Right cardiac atrium (tissue), 5 donors: ENCODE results near the gene TMEM260. TPM values are rescaled to one million over a fixed set of nuclear protein-coding genes. Genes with fewer than 3 reads are reported as not detected.
"Not testable (repeated sequence)": the region's sequence is repeated elsewhere in the genome, so short reads cannot be mapped to it uniquely, and the experiment has no call there.

Source experiments
- ATAC-seq, 2 donors: fragments of 200-7000 bp; cut with Tn5 transposase; one replicate each; pipeline versions ENCODE4 v1.8.0 to v1.9.1; 2020; ENCODE audit warnings: moderate library complexity in 2 of 2, mild to moderate bottlenecking in 1 of 2
- DNase-seq, 3 donors: peaks; one replicate each; pipeline ENCODE4 v3.0.0-alpha.2; 2020
- H3K27ac ChIP-seq: one replicate; pipeline ENCODE4 v1.5.1; 2013; ENCODE audit warnings: mild to moderate bottlenecking, low read length, control low read depth, moderate library complexity
- H3K27me3 ChIP-seq: one replicate; pipeline ENCODE4 v1.6.1; 2013; ENCODE audit not compliant: control insufficient read depth, insufficient read depth
- H3K4me1 ChIP-seq: one replicate; pipeline ENCODE4 v1.6.1; 2013; ENCODE audit warnings: low read length; ENCODE audit not compliant: control insufficient read depth, insufficient read depth
- H3K4me3 ChIP-seq: one replicate; pipeline ENCODE4 v1.5.1; 2013; ENCODE audit warnings: low read length, control low read depth
- H3K9me3 ChIP-seq: one replicate; pipeline ENCODE4 v1.6.1; 2013; ENCODE audit warnings: low read length; ENCODE audit not compliant: control insufficient read depth
- WGBS: extraction: QIAGEN DNeasy Blood & Tissue Kit; methylation state at CpG from one replicate; pipeline ENCODE4 v1.1.7; 2013; 5-methylcytosine and 5-hydroxymethylcytosine counted together
- intact Hi-C, 4 donors: fragments of 100-400 bp; cut with DNase I; formaldehyde crosslinking; loops; one replicate each; pipeline versions ENCODE4 v1.11.0 to v1.14.0; 2022 to 2023
- polyA plus RNA-seq: library from polyadenylated mRNA; stranded (reverse); fragments of 200-250 nt; gene quantifications from one replicate; pipeline ENCODE4 v1.2.3, GENCODE V29; 2013
- total RNA-seq, 4 donors: library from RNA; stranded (reverse); fragmentation: NEBNext Ultra II Directional; extraction: Animal tissue kit (Norgen Biotek cat#: 25700); gene quantifications; one replicate each; pipeline ENCODE4 v1.2.1, GENCODE V29; 2021
- donor health status: healthy with polysubstance abuse.
- donor health status: DM: no; HTN: yes; CAD: no.
- donor health status: DM: no; HTN: no; CAD: no.
- donor health status: DM: no; HTN: yes; CAD: no; lungs with severe emphysema.
- donor health status: DM: yes; HTN: yes; CAD: no.

The TMEM260 gene
- total and polyA plus RNA-seq, 5 donors, result 3.5 to 8.9 (median 7.8) TPM

DNA sequence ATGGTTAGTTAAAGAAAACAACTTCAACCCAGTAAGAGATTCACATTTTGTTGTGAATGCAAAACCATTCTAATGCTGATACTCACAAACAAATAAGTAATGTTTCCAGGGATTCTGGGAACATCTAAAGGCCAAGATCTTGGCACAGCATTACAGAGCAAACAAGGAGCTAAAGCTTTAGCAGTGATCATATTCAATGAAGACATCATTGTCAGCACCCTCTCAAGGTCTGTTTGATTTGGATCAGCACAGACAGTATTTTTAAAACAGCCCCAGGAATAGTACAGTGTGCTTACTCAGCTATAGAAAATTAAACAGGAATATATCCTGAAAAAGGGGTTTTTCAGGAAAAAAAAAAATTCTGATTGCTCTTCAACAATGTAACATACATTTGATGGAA lies 71.4 kb downstream of the TMEM260 start:
- peaks cover 2% of the 10 kb centered on the region for H3K4me1 ChIP-seq
- H3K9me3 ChIP-seq, result no peaks in the 10 kb centered on the region
- no peak overlapping the region for H3K27ac ChIP-seq
- no peaks in the 10 kb centered on the region for H3K27me3 ChIP-seq
- no peak overlapping the region for H3K4me3 ChIP-seq
- ATAC-seq (peak in 1 of 2 donors; percentile 49), DNase-seq (no peak)
- intact Hi-C loops, result no loop called here

DNA sequence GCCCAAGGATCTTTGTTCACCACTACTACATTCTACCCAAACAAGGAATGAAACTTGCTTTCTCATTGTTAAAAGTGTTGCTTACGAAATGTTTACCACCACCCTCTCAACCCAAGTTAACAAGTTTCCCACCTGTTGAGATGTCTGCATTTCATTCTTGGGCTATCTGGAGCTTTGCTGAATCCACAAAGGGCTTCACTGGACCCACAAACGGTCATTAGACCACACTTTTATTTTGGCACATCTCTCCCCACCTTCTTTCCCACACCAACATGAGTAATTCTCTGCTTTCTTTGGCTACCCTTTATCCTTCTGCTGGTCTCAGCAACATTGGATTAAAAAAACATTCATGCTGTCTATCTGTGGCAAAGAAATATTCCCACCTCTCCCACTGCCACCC lies 78.0 kb downstream of the TMEM260 start:
- H3K27ac ChIP-seq, result no peak overlapping the region
- H3K9me3 ChIP-seq, result no peaks in the 10 kb centered on the region
- DNase-seq (no peak), ATAC-seq (no peak)
- intact Hi-C loops, result no loop called here
- WGBS, result 55% methylated on average over 2 of the region's 2 CpGs
- H3K27me3 ChIP-seq, result no peaks in the 10 kb centered on the region
- H3K4me1 ChIP-seq, result no peaks in the 10 kb centered on the region
- no peak overlapping the region for H3K4me3 ChIP-seq

DNA sequence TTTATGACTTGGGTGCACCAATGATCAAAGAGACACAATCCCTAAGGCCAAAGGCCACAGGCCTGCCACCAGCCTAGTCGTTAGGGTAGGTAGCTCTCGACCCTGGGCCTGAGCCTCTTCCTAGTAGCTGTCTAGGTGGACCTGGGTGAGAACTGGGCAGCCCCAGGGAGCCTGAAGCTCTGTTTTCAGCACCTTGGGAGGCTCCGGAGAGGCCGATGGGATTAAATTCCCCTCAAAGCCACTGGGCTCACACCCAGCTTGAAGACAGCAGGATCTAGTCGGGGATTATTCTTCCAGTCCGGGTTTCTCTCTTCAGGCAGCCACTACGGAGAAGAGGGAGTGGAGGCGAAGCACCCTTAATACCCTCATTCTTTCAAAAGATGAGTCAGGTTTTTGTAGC lies 79.8 kb downstream of the TMEM260 start:
- intact Hi-C loops, result no loop called here
- H3K27ac ChIP-seq, result no peak overlapping the region
- WGBS, result 37% methylated on average over 8 of the region's 8 CpGs
- no peak overlapping the region for H3K4me3 ChIP-seq
- ATAC-seq, result no peak
- H3K4me1 ChIP-seq, result no peaks in the 10 kb centered on the region
- H3K9me3 ChIP-seq, result no peaks in the 10 kb centered on the region
- DNase-seq, result no peak
- H3K27me3 ChIP-seq, result no peaks in the 10 kb centered on the region

DNA sequence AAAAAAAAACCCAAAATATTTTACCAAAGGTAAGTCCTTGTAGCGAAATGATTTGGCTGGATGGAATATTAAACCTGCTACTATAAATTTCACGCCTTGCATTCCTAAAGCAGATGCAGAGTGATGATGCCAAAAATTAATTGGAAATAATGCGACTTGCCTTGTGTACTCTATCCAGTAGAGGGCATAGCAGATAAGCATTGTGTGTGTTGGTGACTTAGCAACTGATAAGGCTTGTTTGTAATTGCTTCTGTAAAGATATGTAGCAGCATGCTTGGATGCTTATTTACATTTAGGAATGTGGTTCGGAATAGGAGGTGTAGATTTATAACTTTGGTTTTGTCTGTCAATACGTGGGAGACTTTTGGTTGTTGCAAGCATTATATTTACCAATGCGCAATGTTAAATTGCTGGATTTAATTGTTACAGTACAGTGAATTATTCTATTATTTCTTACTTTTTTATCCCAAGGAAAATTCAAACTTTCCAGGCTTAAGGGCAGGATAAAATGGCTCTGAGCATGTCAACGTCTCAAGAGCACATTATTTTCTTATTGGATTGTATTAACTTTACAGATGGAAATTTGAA lies 80.5 kb downstream of the TMEM260 start:
- Histone ChIP-seq H3K27me3 (no peaks in the 10 kb centered on the region), H3K9me3 (no peaks in the 10 kb centered on the region), H3K27ac (no peak overlapping the region), H3K4me1 (no peaks in the 10 kb centered on the region), H3K4me3 (no peak overlapping the region)
- DNase-seq (no peak), ATAC-seq (no peak)
- 33% methylated on average over 7 of the region's 7 CpGs for WGBS
- intact Hi-C loops, result no loop called here

DNA sequence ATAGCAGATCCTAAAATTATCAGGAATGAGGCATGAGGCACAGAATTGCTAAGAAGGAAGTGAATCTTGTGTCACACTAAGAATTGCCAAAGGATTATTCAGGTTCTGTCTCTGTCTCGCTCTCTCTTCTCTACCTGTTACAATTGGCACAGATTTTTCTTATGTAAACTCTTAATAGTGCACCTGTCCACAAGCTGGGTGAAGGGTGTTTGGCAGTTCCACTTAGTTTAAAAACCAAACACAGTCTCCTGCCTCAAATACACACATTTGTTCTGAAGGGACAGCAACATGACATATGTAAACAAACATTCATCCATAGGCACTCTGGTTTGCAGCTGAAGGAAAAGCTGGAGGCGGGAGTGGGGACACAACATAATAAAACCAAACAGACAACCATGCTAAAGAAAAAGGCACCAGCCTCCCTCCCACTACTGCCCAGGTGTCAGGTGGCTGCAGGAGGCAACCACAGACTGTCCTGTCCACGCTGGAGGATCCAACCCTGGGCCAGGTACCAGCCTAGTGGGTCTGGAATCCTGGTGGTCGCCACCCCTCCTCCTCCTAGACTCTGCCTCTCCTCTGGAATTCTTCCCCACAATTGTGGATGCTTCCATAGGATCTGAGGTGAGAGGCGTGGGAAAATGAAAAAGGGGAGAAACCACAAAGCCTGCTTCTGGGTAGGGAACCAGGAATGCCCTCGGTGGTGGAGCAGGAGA lies 81.2 kb downstream of the TMEM260 start:
- ATAC-seq (no peak), DNase-seq (no peak)
- Histone ChIP-seq H3K4me1 (no peaks in the 10 kb centered on the region), H3K27me3 (no peaks in the 10 kb centered on the region), H3K9me3 (no peaks in the 10 kb centered on the region), H3K27ac (no peak overlapping the region), H3K4me3 (no peak overlapping the region)
- 69% methylated on average over 6 of the region's 6 CpGs for whole genome bisulfite sequencing
- intact Hi-C loops, result no loop called here

DNA sequence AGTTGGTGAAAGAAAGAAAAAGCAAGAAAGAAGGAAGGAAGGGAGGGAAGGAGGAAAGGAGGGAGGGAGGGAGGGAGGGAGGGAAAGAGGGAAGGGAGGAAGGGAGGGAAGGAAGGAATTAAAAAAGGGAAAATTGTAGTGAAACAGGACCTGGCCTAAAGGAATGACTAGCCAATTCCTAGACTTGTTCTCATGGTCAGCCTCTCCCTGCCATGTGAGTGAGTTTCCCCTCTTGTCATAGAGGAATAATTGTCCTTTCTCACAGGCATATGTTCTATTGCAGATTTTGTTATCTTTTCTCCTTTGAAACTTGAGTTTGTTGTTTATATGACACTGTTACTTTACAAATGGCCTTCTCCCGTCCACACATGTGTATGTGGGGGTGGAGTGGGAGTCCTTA lies 81.9 kb downstream of the TMEM260 start:
- H3K9me3 ChIP-seq, result no peaks in the 10 kb centered on the region
- ATAC-seq, result no peak
- no peak overlapping the region for H3K4me3 ChIP-seq
- intact Hi-C loops, result no loop called here
- H3K27ac ChIP-seq, result no peak overlapping the region
- H3K27me3 ChIP-seq, result no peaks in the 10 kb centered on the region
- H3K4me1 ChIP-seq, result no peaks in the 10 kb centered on the region
- DNase-seq, result no peak
- 61% methylated on average over 1 of the region's 1 CpG for WGBS

DNA sequence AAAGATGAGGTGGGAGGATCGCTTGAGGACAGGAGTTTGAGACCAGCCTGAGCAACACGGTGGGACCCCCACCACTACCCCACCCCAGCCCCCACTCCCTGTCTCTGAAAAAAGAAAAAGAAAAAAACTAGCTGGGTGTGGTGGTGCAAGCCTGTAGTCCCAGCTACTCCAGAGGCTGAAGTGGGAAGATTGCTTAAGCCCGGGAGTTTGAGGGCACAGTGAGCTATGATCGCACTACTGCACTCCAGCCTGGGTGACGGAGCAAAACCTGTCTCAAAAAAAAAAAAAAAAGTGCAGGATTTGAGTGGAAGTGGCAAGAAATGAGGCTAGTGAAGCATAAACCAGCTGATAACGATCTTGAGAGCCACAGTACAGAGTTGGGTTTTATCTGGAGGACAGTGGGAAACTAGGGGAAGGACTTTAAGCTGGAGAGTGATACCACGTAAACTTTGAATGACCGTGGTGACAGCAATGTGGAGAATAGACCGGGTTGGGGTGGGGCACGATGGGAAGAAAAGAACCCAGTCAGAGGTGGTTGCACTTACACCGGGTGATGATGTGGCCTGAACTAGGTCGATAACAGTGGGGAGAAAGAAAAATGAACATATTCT lies 85.3 kb downstream of the TMEM260 start:
- no peak for DNase-seq
- H3K4me3 ChIP-seq, result no peak overlapping the region
- no peaks in the 10 kb centered on the region for H3K9me3 ChIP-seq
- H3K4me1 ChIP-seq, result no peaks in the 10 kb centered on the region
- ATAC-seq, result no peak
- WGBS, result 68% methylated on average over 12 of the region's 12 CpGs
- H3K27me3 ChIP-seq, result no peaks in the 10 kb centered on the region
- no peak overlapping the region for H3K27ac ChIP-seq
- intact Hi-C loops, result no loop called here

DNA sequence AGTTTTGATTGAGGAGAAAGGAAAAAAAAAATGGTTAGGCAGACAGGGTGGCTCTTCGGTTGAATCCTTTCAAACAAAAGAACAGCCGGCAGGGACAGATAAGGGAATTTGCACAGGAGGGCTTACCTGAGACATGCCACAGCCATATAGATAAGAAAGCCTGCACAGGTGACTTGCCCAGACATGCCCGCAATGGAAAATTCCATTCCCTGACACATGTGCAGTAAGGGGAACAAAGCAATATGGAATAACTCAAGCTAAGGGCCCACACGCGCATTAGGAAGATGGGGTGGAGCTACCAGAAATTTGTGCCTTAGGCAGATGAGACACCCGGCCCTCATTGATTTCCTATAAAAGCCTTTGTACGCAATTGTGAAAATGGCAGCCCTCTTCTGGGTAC lies 86.7 kb downstream of the TMEM260 start:
- intact Hi-C loops, result no loop called here
- no peaks in the 10 kb centered on the region for H3K27me3 ChIP-seq
- H3K4me1 ChIP-seq, result no peaks in the 10 kb centered on the region
- no peak for ATAC-seq
- no peak overlapping the region for H3K27ac ChIP-seq
- no peaks in the 10 kb centered on the region for H3K9me3 ChIP-seq
- H3K4me3 ChIP-seq, result no peak overlapping the region
- 90% methylated on average over 7 of the region's 7 CpGs for WGBS
- no peak for DNase-seq

DNA sequence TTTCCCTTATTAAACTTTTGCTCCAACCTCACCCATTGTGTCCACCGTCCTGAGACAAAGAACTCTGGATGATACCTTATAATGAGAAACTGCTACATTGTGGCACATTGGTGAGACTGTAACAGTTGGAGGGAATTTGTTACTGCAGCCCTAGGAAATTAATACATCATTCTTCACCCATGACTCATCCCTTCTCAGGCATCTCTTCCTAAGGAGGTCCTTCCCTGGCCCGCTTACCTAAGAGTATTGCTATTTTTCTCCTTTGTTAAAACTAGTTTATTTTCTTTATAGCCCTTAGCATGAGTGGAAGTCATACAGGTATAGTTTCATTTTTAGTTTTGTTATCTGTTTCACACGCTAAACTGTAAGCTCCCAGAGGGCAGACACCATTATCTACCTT lies 87.1 kb downstream of the TMEM260 start:
- WGBS, result 60% methylated on average over 3 of the region's 3 CpGs
- intact Hi-C loops, result no loop called here
- no peaks in the 10 kb centered on the region for H3K9me3 ChIP-seq
- H3K27me3 ChIP-seq, result no peaks in the 10 kb centered on the region
- H3K4me1 ChIP-seq, result no peaks in the 10 kb centered on the region
- no peak overlapping the region for H3K4me3 ChIP-seq
- no peak overlapping the region for H3K27ac ChIP-seq
- no peak for DNase-seq
- ATAC-seq, result no peak

DNA sequence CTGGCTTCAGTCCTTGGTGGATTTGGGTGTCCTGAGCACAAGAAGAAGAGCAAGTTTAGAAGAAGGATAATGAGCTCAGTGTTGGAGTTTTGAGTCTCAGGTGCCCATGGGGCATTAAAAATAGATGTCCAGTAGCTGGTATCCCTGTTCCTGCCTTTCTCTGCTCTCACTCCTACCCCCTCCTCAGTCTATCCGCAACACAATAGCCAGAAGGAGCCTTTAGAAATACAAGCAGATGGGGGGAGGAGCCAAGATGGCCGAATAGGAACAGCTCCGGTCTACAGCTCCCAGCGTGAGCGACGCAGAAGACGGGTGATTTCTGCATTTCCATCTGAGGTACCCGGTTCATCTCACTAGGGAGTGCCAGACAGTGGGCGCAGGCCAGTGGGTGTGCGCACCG lies 87.7 kb downstream of the TMEM260 start:
- ATAC-seq, intact Hi-C loops, H3K27me3 ChIP-seq, H3K4me3 ChIP-seq, DNase-seq, H3K9me3 ChIP-seq, H3K4me1 ChIP-seq, H3K27ac ChIP-seq: not testable (repeated sequence)
- whole genome bisulfite sequencing, result 65% methylated on average over 7 of the region's 11 CpGs

DNA sequence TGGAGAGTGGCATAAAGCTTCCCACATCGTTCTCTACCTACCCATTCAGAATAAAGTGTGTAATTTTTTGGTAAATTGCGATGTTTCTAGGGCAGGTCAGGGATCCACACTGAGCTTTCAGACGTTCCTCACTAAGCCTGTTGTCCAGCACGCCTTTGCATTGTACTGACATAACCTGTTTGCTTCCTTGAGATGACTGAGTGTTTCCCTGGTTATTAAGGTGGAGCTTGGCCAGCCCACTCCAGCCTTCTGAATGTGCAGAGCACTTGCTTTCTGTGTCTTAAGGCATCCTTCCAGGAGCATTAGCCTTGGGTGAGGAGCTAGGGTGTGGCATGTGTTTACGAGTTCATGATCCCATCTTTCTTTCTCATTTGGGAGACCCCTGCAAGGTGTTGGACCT lies 96.4 kb downstream of the TMEM260 start:
- Histone ChIP-seq H3K9me3 (no peaks in the 10 kb centered on the region), H3K4me3 (no peak overlapping the region), H3K27ac (no peak overlapping the region), H3K4me1 (no peaks in the 10 kb centered on the region), H3K27me3 (no peaks in the 10 kb centered on the region)
- DNase-seq (no peak), ATAC-seq (no peak)
- intact Hi-C loops, result no loop called here
- 50% methylated on average over 5 of the region's 5 CpGs for WGBS
